SK-N-SH treated with all-trans-retinoic acid at 6 μM for 48 hours (cell line): ENCODE results near the gene COL4A2.

ENCODE experiments used
- ATAC-seq: fragments of 200-7000 bp; cut with Tn5 transposase; 3 replicates; pipeline ENCODE4 v1.9.1; 2020; ENCODE audit warnings: mild to moderate bottlenecking, moderate library complexity
- ARNTL ChIP-seq: fragments of 450-650 bp; formaldehyde crosslinking; IDR thresholded peaks from 2 replicates; pipeline ENCODE4 v1.5.0; 2020; ENCODE audit warnings: low read depth, mild to moderate bottlenecking, moderate library complexity, borderline replicate concordance
- BACH2 ChIP-seq: fragments of 250-450 bp; sonication (Bioruptor Pico); IDR thresholded peaks from 2 replicates; pipeline ENCODE4 v1.9.0; 2021; ENCODE audit warnings: mild to moderate bottlenecking, borderline replicate concordance
- CREB5 ChIP-seq: fragments of 250-450 bp; sonication (Bioruptor Pico); IDR thresholded peaks from 2 replicates; pipeline ENCODE4 v1.5.1; 2020; ENCODE audit warnings: low read depth, mild to moderate bottlenecking, moderate library complexity
- CSDC2 ChIP-seq: fragments of 250-450 bp; sonication (Bioruptor Pico); IDR thresholded peaks from 2 replicates; pipeline ENCODE4 v1.5.0; 2020; ENCODE audit warnings: mild to moderate bottlenecking, moderate library complexity
- CSRNP3 ChIP-seq: fragments of 250-450 bp; sonication (Bioruptor Pico); IDR thresholded peaks from 2 replicates; pipeline ENCODE4 v1.5.1; 2021; ENCODE audit warnings: mild to moderate bottlenecking, moderate library complexity
- ESRRG ChIP-seq: fragments of 250-450 bp; sonication (Bioruptor Pico); IDR thresholded peaks from 2 replicates; pipeline ENCODE4 v1.6.1; 2021; ENCODE audit warnings: mild to moderate bottlenecking
- GLIS3 ChIP-seq: fragments of 250-450 bp; sonication (Bioruptor Pico); IDR thresholded peaks from 2 replicates; pipeline ENCODE4 v1.5.0; 2020; ENCODE audit warnings: mild to moderate bottlenecking, moderate library complexity
- ISL1 ChIP-seq: fragments of 250-450 bp; sonication (Bioruptor Pico); IDR thresholded peaks from 2 replicates; pipeline ENCODE4 v2.1.2; 2022; ENCODE audit warnings: mild to moderate bottlenecking, moderate library complexity
- OSR1 ChIP-seq: fragments of 250-450 bp; sonication (Bioruptor Pico); IDR thresholded peaks from 2 replicates; pipeline ENCODE4 v1.8.0; 2022; ENCODE audit warnings: moderate library complexity, mild to moderate bottlenecking, inconsistent platforms
- PATZ1 ChIP-seq: fragments of 250-450 bp; sonication (Bioruptor Pico); IDR thresholded peaks from 2 replicates; pipeline ENCODE4 v1.8.0; 2020; ENCODE audit warnings: mild to moderate bottlenecking, moderate library complexity, borderline replicate concordance
- POU6F1 ChIP-seq: fragments of 250-450 bp; sonication (Bioruptor Pico); IDR thresholded peaks from 2 replicates; pipeline ENCODE4 v1.8.0; 2021; ENCODE audit warnings: low read depth, mild to moderate bottlenecking, moderate library complexity, borderline replicate concordance
- RARB ChIP-seq: fragments of 250-450 bp; sonication (Bioruptor Pico); IDR thresholded peaks from 2 replicates; pipeline ENCODE4 v1.8.0; 2021; ENCODE audit warnings: mild to moderate bottlenecking, moderate library complexity
- SNAI2 ChIP-seq: fragments of 250-450 bp; sonication (Bioruptor Pico); IDR thresholded peaks from 2 replicates; pipeline ENCODE4 v1.5.0; 2020; ENCODE audit warnings: mild to moderate bottlenecking, moderate library complexity
- TCF4 ChIP-seq: fragments of 250-450 bp; sonication (Bioruptor Pico); IDR thresholded peaks from 2 replicates; pipeline ENCODE4 v1.8.0; 2021; ENCODE audit warnings: mild to moderate bottlenecking, moderate library complexity, borderline replicate concordance
- TSHZ2 ChIP-seq: fragments of 250-450 bp; sonication (Bioruptor Pico); IDR thresholded peaks from 2 replicates; pipeline ENCODE4 v1.5.0; 2020; ENCODE audit warnings: mild to moderate bottlenecking, moderate library complexity
- ZC3H10 ChIP-seq: fragments of 250-450 bp; sonication (Bioruptor Pico); IDR thresholded peaks from 2 replicates; pipeline ENCODE4 v1.5.1; 2021; ENCODE audit warnings: mild to moderate bottlenecking, moderate library complexity
- ZFP3 ChIP-seq: fragments of 250-450 bp; sonication (Bioruptor Pico); IDR thresholded peaks from 2 replicates; pipeline ENCODE4 v1.5.0; 2020; ENCODE audit warnings: mild to moderate bottlenecking, moderate library complexity
- ZFP30 ChIP-seq: fragments of 450-650 bp; formaldehyde crosslinking; IDR thresholded peaks from 2 replicates; pipeline ENCODE4 v1.5.0; 2022; ENCODE audit warnings: mild to moderate bottlenecking, moderate library complexity
- ZNF565 ChIP-seq: fragments of 450-650 bp; formaldehyde crosslinking; conservative IDR thresholded peaks from 2 replicates; pipeline ENCODE4 v1.5.0; 2020; ENCODE audit warnings: low read depth, mild to moderate bottlenecking, moderate library complexity
- ZNF8 ChIP-seq: fragments of 450-650 bp; formaldehyde crosslinking; IDR thresholded peaks from 2 replicates; pipeline ENCODE4 v1.5.0; 2020; ENCODE audit warnings: mild to moderate bottlenecking, moderate library complexity

The COL4A2 gene

GRCh38 chr13:110475117-110475516 lies 168.0 kb downstream of the COL4A2 start (continued):
- TF ChIP-seq TSHZ2 (no peak), CSDC2 (CRISPR knock-in tag) (no peak), ISL1 (CRISPR knock-in tag) (no peak), CREB5 (CRISPR knock-in tag) (no peak), RARB (CRISPR knock-in tag) (no peak), ESRRG (no peak), ZFP3 (CRISPR knock-in tag) (no peak), ZNF565 (CRISPR knock-in tag) (no peak), ARNTL (CRISPR knock-in tag) (no peak), POU6F1 (CRISPR knock-in tag) (no peak), OSR1 (no peak)

- no peak for TF ChIP-seq SNAI2 (CRISPR knock-in tag)
- no peak for TF ChIP-seq POU6F1 (CRISPR knock-in tag)
- ATAC-seq, result no peak
These were observed 168.6 kb downstream of the COL4A2 start for GRCh38 chr13:110475550-110476219.

- no peak for ATAC-seq
- no peak for TF ChIP-seq SNAI2 (CRISPR knock-in tag)
- no peak for TF ChIP-seq ARNTL (CRISPR knock-in tag)
- TF ChIP-seq CSDC2 (CRISPR knock-in tag), result no peak
- TF ChIP-seq PATZ1 (CRISPR knock-in tag), result no peak
- TF ChIP-seq BACH2 (CRISPR knock-in tag), result no peak
- TF ChIP-seq ZC3H10 (CRISPR knock-in tag), result no peak
- TF ChIP-seq ESRRG, result no peak
- no peak for TF ChIP-seq POU6F1 (CRISPR knock-in tag)
- TF ChIP-seq ZNF8 (CRISPR knock-in tag), result no peak
- no peak for TF ChIP-seq RARB (CRISPR knock-in tag)
- TF ChIP-seq CSRNP3, result no peak
- no peak for TF ChIP-seq ZNF565 (CRISPR knock-in tag)
- TF ChIP-seq TCF4, result no peak
- no peak for TF ChIP-seq GLIS3
- TF ChIP-seq ISL1 (CRISPR knock-in tag), result no peak
- no peak for TF ChIP-seq ZFP30 (CRISPR knock-in tag)
- TF ChIP-seq TSHZ2, result no peak
- no peak for TF ChIP-seq ZFP3 (CRISPR knock-in tag)
These were observed 169.1 kb downstream of the COL4A2 start for GRCh38 chr13:110476220-110476617.
